T-helper 9 cell (primary cell): ENCODE results near the gene CMTM3.
"Not testable (repeated sequence)": the region's sequence is repeated elsewhere in the genome, so short reads cannot be mapped to it uniquely, and the experiment has no call there.

ENCODE experiments used
- DNase-seq: peaks from one replicate; pipeline ENCODE4 v3.0.0-alpha.2; 2020

Gene CMTM3

DNA sequence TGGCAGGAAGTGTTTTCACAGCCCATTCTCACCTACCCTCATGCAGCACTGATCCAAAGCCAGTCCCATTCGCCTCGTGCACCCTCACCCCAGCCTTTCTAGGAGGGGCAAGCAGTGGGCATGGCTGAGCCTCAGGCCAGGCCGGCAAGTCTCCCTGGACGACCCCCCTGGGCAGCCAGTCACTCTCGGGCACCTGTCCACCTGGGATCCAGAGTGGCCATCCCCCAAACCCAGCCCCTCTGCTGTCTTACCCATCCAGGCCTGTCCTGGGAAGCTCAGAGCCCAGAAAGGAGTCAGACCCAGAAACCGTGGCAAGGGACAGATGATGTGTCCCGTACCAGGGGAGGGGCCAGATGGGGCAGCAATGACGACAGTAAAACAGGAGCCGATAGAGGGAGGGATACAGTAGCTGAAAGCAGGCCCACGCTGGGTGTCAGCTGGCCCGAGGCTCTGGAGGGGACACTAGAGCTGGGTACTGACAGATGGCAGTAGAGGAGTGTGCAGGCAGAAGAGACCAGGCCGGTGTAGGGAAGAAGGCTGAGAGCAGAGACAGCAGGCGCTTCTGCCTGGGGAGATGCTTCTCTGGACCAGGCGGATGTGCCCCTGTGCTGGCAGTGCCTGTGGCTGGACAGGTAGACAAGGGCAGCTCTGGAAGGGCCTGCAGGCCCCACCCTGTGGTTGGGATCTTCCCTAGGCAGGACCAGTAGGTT, 5.8 kb downstream of the CMTM3 start:
- DNase-seq, result no peak

GRCh38 chr16:66611911-66612310, 7.4 kb downstream of the CMTM3 start:
- not testable (repeated sequence) for DNase-seq

GRCh38 chr16:66612422-66612821, 7.9 kb downstream of the CMTM3 start:
- DNase-seq, result no peak

GRCh38 chr16:66614161-66614802, 9.8 kb downstream of the CMTM3 start:
- no peak for DNase-seq

DNA sequence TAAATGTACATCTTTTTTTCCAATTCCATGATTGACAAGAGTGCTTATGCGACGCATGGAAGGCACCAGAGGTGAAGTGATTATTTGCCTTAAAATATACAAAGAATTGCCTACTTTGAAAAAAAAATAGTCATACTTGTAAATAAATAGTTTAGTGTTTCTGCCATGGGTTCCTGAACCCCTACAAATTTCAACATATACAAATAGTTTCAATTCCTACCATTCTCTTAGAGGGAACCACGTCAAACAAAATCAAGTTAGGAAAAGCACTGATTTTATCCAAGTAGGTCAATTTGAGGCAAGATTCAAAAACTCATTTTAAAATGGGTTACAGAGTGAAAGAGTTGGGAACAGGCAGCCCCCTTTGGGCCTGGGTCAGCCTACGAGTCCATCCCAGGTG, 11.7 kb downstream of the CMTM3 start:
- DNase-seq, result no peak

GRCh38 chr16:66616592-66616991, 12.1 kb downstream of the CMTM3 start:
- no peak for DNase-seq

DNA sequence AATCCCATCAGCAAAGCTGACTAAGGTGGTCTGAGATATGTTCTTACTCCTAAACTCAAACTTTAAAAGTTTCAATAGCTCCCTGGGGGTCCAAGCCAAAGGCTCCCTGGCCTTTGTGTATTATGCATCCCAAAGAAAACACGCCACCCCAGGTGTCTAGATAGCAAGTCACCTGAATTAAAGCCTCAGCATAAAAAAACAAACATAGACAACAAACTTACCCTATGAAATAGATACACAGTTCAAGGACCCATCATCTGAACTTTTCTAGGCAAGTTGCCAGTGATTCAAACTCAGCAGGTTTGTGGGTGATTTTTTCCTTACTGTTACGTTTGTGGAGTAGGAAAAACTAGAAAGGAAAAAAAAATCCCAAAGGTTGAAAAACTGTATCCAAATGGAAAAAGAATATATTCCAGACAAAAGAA, 12.5 kb downstream of the CMTM3 start:
- DNase-seq, result no peak

DNA sequence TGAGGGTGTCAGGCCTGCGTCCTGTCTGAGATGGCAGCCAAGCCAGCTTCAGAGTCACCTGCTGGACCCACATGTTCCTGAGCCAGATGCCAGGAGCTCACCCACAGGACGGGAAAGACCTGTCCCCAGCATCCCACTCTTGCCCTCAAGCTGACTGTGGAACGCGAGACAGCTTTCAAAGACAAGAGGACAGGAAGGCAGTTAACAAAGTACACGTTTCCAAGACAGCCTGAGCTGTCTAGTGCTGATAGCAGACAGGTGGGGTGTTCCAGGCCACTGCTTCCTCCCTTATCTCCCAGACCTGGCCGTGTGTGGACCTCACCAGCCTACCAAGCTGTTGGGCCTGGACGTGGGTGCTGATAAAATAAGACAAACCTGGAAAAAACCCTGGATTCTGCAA, 13.2 kb downstream of the CMTM3 start:
- no peak for DNase-seq

GRCh38 chr16:66618588-66619375, 14.3 kb downstream of the CMTM3 start:
- no peak for DNase-seq

GRCh38 chr16:66619534-66620428, 15.3 kb downstream of the CMTM3 start:
- no peak for DNase-seq

- no peak for DNase-seq
Observed at GRCh38 chr16:66620429-66620795, 15.9 kb downstream of the CMTM3 start.

- DNase-seq, result no peak
Observed at GRCh38 chr16:66621973-66622372, 17.5 kb downstream of the CMTM3 start.

- DNase-seq, result no peak
Observed at GRCh38 chr16:66622863-66623262, 18.4 kb downstream of the CMTM3 start.

GRCh38 chr16:66623755-66624154, 19.3 kb downstream of the CMTM3 start:
- DNase-seq, result no peak

GRCh38 chr16:66627611-66628378, 23.3 kb downstream of the CMTM3 start:
- DNase-seq, result not testable (repeated sequence)

DNA sequence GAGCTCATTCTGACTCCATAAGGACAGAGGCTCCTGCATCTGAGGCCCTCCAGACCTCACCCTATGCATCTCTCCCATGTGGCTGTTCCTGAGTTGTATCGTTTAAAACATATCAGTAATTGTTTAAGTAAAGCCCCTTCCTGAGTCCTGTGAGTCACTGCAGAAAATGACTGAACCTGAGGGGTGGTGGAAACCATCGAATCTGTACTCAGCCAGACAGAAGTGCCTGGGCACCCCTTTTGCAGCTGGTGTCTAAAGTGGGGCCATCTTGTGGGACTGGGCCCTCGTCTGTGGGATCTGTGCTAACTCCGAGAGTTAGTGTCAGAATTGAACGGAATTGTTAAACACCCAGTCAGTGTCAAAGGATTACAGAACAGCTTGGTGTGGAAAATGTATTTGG, 25.4 kb downstream of the CMTM3 start:
- no peak for DNase-seq

- DNase-seq, result not testable (repeated sequence)
Observed at GRCh38 chr16:66630561-66631260, 26.2 kb downstream of the CMTM3 start.

GRCh38 chr16:66631558-66631957, 27.1 kb downstream of the CMTM3 start:
- DNase-seq, result not testable (repeated sequence)

DNA sequence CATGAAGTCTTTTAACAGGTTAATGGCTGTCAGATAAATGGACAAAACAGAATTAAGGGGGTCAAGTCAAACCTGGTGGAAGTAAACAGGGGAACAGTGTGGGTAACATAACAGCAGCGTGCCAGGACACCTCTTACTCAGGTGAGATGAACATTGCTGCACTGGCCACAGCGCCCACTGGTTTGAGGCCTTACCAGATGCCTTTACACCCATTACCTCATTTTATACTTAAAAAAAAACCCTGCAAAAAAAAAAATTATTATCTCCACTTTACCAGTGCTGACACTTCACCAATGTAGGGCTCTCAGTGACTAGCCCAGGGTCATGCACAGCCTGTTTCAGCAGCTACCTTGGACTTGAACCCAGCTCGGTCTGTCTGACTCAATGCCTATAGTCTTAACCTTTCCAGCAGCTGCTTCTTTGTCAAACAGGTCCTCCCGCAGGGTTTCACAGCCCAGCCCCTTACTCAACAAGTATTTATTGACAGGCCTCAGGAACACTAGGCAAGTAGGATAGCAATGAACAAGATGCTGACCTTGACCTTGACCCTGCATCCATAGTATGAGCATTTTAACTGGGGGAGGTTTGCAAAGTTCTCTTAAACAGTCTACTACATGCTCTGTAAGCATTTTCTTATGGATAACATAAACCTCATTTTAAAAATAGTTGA, 30.2 kb downstream of the CMTM3 start:
- DNase-seq, result no peak

DNA sequence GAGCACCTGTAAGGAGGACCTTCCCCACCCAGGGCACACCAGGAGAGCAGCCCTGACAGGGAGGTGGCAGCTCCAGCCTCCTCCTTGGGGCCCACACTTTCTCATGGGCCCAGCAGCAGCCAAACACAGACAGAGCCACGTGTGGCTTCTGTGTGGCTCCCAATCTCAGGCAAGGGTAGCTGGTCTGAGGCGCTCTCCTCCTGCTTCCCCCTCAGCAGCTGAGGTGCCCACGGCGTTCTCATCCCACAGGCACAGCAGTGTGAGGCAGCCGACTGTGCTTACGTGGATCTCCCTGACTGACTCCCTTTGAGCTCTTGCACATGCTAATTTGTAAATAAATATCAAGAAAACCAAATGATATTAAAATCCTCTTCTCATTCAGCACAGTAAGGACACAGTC, 30.9 kb downstream of the CMTM3 start:
- no peak for DNase-seq

DNA sequence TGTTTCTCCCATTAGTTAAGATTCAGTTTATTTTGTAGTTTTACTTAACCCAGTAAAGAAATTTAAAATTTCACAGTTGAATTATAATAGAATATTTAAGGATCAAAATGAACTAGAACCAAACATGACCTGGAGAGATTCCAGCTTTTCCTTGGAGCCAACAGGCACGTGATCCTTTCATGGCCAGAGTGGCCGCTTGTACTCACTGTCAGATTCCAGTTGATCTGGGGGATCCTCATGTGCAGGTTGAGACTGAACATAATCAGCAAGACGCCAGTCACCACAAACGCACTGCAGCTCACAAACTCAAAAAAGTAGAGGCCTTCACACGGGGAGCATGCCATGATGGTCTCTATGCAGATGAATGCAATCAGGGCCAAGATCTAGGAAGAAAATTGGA, 31.7 kb downstream of the CMTM3 start:
- no peak for DNase-seq
